Activated CD4-positive, alpha-beta T cell treated with anti-CD3 and anti-CD28 coated beads for 36 hours (primary cell): ENCODE measurements around the gene MRPS10. TPM values are rescaled to one million over a fixed set of nuclear protein-coding genes. Genes with fewer than 3 reads are reported as not detected.
A peak's percentile ranks its signal among the peaks of the same experiment; 100 is the strongest.
"Not testable (repeated sequence)": the region's sequence is repeated elsewhere in the genome, so short reads cannot be mapped to it uniquely, and the experiment has no call there.

Experiments used
- ATAC-seq: fragments of 200-7000 bp; cut with Tn5 transposase; one replicate; pipeline ENCODE4 v1.10.0; 2021; ENCODE audit warnings: mild to moderate bottlenecking, moderate library complexity
- CTCF ChIA-PET: fragments of 350-600 bp; sonication (Branson Sonifier 250); formaldehyde crosslinking; loops from one replicate; lab custom pipeline; 2021; ENCODE audit warnings: antibody characterized with exemption; lab: Charles Lee
- POLR2A ChIA-PET: fragments of 350-600 bp; sonication (Branson Sonifier 250); formaldehyde crosslinking; loops from one replicate; lab custom pipeline; 2021; ENCODE audit warnings: antibody characterized with exemption, inconsistent platforms; lab: Charles Lee
- DNase-seq: peaks from one replicate; pipeline ENCODE4 v3.0.0-alpha.2; 2020
- H3K27ac Mint-ChIP-seq: one replicate; pipeline ENCODE4 v1.8.0; 2021; ENCODE audit warnings: mixed read lengths
- H3K27me3 Mint-ChIP-seq: one replicate; pipeline ENCODE4 v1.8.0; 2021; ENCODE audit warnings: mixed read lengths
- H3K36me3 Mint-ChIP-seq: one replicate; pipeline ENCODE4 v1.8.0; 2021; ENCODE audit warnings: low read depth, mixed read lengths
- H3K4me1 Mint-ChIP-seq: one replicate; pipeline ENCODE4 v1.8.0; 2021; ENCODE audit warnings: mixed read lengths
- H3K4me3 Mint-ChIP-seq: one replicate; pipeline ENCODE4 v1.8.0; 2021; ENCODE audit warnings: mild to moderate bottlenecking, moderate library complexity, mixed read lengths
- H3K9me3 Mint-ChIP-seq: one replicate; pipeline ENCODE4 v1.8.0; 2021; ENCODE audit warnings: low read depth, mixed read lengths
- intact Hi-C, 2 experiments: fragments of 100-400 bp; cut with DNase I in 1 of 2; cut with micrococcal nuclease in 1 of 2; formaldehyde crosslinking; loops; one replicate each; pipeline versions ENCODE4 v1.14.2 to v1.15.1; 2022 to 2024; cut with DNase I, micrococcal nuclease
- total RNA-seq, 2 experiments: library from RNA; stranded (reverse); gene quantifications; one replicate each; pipeline ENCODE4 v1.2.3, GENCODE V29; 2021

MRPS10 gene
- total RNA-seq, 2 experiments from 2014 or later = 35.2 to 36.2 TPM

GRCh38 chr6:42207559-42207958, 10.1 kb downstream of the MRPS10 start:
- H3K9me3 Mint-ChIP-seq, H3K4me3 Mint-ChIP-seq, H3K27ac Mint-ChIP-seq, intact Hi-C loops, H3K27me3 Mint-ChIP-seq, DNase-seq, POLR2A ChIA-PET, H3K4me1 Mint-ChIP-seq, ATAC-seq: not testable (repeated sequence)
- CTCF ChIA-PET = interaction anchor here (2.6 kb wide), 1 partner anchor 9 kb away, joined by 5 read pairs; the partner anchor contains the start of gene MRPS10
- H3K36me3 Mint-ChIP-seq = peaks cover 32% of the 10 kb centered on the region

- Mint-ChIP-seq H3K27me3 (no peaks in the 10 kb centered on the region), H3K4me3 (no peak overlapping the region), H3K36me3 (peaks cover 31% of the 10 kb centered on the region), H3K4me1 (peaks cover 7% of the 10 kb centered on the region), H3K27ac (no peak overlapping the region), H3K9me3 (no peaks in the 10 kb centered on the region)
- DNase-seq (no peak), ATAC-seq (no peak)
- ChIA-PET CTCF (interaction anchor here (0.7 to 1.0 kb wide), 4 partner anchors 9 to 165 kb away, joined by 3 to 5 read pairs (median 3); no protein-coding TSS in a partner anchor), POLR2A (no interaction called here)
- intact Hi-C loops = no loop called here
Observed at GRCh38 chr6:42204768-42205282, 12.8 kb downstream of the MRPS10 start.

GRCh38 chr6:42203183-42203582, 14.5 kb downstream of the MRPS10 start:
- Mint-ChIP-seq H3K36me3 (peaks cover 23% of the 10 kb centered on the region), H3K9me3 (no peaks in the 10 kb centered on the region), H3K4me1 (peaks cover 5% of the 10 kb centered on the region), H3K27ac (no peak overlapping the region), H3K4me3 (no peak overlapping the region), H3K27me3 (no peaks in the 10 kb centered on the region)
- CTCF ChIA-PET = interaction anchor here (0.7 to 1.9 kb wide), 3 partner anchors 11 to 99 kb away, joined by 3 to 5 read pairs (median 5); partner anchors contain the start of gene MRPS10
- intact Hi-C loops = no loop called here
- no peak for ATAC-seq
- no peak for DNase-seq
- POLR2A ChIA-PET = interaction anchor here (1.3 kb wide), 1 partner anchor 12 kb away, joined by 4 read pairs; no protein-coding TSS in a partner anchor

DNA sequence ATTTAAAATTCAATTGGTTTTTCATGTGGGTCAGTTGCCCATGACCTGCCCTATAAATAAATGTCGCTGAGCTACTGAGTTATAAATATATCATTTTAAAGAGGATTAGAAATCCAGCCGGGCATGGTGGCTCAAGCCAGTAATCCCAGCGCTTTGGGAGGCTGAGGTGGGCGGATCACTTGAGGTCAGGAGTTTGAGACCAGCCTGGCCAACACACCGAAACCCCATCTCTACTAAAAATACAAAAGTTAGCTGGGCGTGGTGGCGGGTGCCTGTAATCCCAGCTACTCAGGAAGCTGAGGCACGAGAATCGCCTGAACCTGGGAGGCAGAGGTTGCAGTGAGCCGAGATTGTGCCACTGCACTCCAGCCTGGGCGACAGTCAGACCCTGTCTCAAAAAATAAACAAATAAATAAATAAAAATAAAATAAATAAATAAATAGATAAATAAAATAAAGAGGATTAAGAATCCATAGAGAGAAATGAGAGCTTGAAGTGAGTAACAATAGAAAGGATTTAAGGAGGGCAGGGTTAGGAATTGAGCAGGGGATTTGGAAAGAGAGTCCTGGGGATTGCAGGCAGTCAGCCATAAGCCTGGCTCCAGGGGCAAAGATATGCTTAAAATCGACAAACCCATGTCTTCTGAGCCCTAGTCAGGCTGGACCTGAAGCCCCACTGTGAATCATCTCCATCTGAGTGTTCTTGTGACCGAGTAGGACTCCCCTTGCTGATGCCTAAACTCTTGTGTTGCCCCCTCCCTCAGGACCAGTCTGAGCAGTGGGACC, 15.3 kb downstream of the MRPS10 start:
- H3K9me3 Mint-ChIP-seq, DNase-seq, ATAC-seq, H3K27ac Mint-ChIP-seq, H3K27me3 Mint-ChIP-seq, H3K4me1 Mint-ChIP-seq, H3K4me3 Mint-ChIP-seq, intact Hi-C loops: not testable (repeated sequence)
- ChIA-PET CTCF (interaction anchor here (0.7 to 1.9 kb wide), 3 partner anchors 12 to 98 kb away, joined by 3 to 5 read pairs (median 5); partner anchors contain the start of gene MRPS10), POLR2A (interaction anchor here (1.3 kb wide), 1 partner anchor 13 kb away, joined by 4 read pairs; no protein-coding TSS in a partner anchor)
- peaks cover 17% of the 10 kb centered on the region for H3K36me3 Mint-ChIP-seq

DNA sequence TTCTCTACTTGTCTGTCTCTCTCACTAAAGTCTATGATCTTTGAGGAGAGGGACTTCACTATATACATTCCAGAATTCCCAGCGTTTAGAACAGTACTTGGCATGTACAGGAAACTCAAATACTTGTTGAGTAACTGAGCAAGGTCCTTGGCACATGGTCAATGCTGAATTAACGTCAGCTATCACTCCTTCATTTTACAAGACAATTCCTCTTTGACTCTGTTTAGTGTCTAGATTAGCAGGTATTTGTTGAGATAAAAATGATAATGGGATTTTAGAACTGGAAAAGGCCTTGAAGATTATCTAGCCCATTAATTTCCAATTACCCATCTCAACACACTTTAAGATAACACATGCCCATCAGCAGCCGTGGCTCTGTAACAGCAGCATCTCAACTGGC, 16.3 kb downstream of the MRPS10 start:
- H3K4me1 Mint-ChIP-seq = peaks cover 2% of the 10 kb centered on the region
- no peak for DNase-seq
- CTCF ChIA-PET = interaction anchor here (1.7 kb wide), 1 partner anchor 13 kb away, joined by 6 read pairs; no protein-coding TSS in a partner anchor
- no peak overlapping the region for H3K4me3 Mint-ChIP-seq
- H3K36me3 Mint-ChIP-seq = peaks cover 14% of the 10 kb centered on the region
- H3K27me3 Mint-ChIP-seq = no peaks in the 10 kb centered on the region
- POLR2A ChIA-PET = no interaction called here
- no peaks in the 10 kb centered on the region for H3K9me3 Mint-ChIP-seq
- intact Hi-C loops = no loop called here
- no peak for ATAC-seq
- no peak overlapping the region for H3K27ac Mint-ChIP-seq

GRCh38 chr6:42200035-42200434, 17.6 kb downstream of the MRPS10 start:
- ChIA-PET POLR2A (no interaction called here), CTCF (interaction anchor here (0.7 to 1.7 kb wide), 3 partner anchors 14 to 348 kb away, joined by 3 to 6 read pairs (median 3); no protein-coding TSS in a partner anchor)
- no peak overlapping the region for H3K4me3 Mint-ChIP-seq
- peaks cover 2% of the 10 kb centered on the region for H3K4me1 Mint-ChIP-seq
- no peaks in the 10 kb centered on the region for H3K9me3 Mint-ChIP-seq
- ATAC-seq (no peak), DNase-seq (no peak)
- no peaks in the 10 kb centered on the region for H3K27me3 Mint-ChIP-seq
- no peak overlapping the region for H3K27ac Mint-ChIP-seq
- H3K36me3 Mint-ChIP-seq = peaks cover 10% of the 10 kb centered on the region
- intact Hi-C loops = no loop called here

DNA sequence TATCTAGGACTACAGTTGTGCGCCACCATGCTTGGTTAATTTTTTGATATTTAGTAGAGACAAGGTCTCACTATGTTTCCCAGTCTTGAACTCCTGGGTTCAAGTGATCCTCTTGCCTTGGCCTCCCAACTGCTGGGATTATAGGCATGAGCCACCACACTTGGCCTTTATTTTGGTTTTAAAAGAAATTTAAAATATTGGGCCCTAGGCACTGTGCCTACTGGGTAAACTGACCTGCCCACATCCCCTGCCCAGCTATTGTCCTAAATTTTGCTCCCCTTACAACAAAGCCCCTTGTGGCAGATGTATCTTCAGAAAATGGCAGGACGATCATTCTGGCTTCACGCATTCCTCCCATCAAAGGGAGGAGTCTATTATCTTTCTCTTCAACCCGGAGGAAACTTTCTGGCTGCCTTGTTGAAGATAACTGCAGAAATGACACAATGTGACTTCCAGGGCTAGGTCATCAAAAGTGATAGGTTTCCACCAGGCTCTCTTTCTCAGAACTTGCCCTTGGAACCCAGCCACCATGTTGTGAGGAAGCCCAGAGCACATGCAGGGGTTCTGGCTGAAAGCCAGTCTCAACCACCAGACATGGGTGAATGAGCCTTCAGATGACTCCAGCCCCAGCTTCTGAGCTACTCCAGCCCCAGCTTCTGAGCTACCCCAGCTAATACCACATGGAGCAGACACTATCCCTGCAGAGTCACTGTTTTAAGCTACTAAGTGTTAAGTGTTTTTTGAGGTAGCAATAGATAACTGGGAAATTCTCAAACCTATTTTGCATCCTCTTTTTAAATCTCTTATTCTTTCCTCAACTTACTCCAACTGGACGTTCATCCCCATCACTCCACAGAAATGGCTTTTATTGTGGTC, 18.3 kb downstream of the MRPS10 start:
- Mint-ChIP-seq H3K27ac (no peak overlapping the region), H3K4me3 (no peak overlapping the region), H3K9me3 (no peaks in the 10 kb centered on the region), H3K4me1 (peaks cover 2% of the 10 kb centered on the region), H3K27me3 (no peaks in the 10 kb centered on the region), H3K36me3 (peaks cover 10% of the 10 kb centered on the region)
- intact Hi-C loops = no loop called here
- no peak for DNase-seq
- POLR2A ChIA-PET = no interaction called here
- CTCF ChIA-PET = interaction anchor here (0.7 to 1.7 kb wide), 3 partner anchors 15 to 348 kb away, joined by 3 to 6 read pairs (median 3); no protein-coding TSS in a partner anchor
- ATAC-seq = peak; percentile 65

DNA sequence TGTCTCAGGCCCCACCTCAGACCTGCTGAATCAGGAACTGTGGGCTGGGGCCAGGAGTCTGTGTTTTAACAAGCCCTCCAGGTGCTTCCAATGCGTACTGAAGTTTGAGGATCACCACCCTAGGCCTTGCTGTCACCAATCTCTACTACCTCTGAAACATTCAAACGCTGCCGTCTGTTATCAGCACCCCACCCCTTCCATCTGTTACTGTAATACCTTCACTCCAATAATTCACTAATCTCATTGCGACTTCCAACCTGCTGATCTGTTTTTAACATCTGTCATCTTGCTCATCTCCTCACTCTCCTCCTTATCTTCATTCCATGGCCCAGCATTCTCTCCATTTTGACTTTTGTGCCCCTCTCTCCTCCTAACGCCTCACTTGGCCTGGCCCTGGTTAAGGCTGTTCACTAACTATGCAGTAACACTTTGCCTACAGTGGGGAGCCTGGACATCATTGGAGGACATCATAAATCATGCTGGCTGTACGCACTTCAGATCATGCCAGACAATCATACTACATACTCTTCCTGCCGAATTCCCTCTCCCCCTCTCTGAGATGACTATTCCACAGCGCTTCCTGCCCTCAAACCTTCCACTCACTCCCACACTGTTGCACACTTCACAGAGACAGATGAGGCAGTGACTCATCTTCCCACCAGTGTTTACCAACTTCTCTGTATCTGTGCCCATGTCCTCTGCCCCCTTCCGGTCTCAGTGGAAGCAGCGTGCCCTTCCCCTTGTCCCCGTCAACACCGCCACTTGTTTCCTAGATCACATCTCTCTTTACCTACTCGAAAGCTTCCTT, 19.9 kb downstream of the MRPS10 start:
- Mint-ChIP-seq H3K9me3 (no peaks in the 10 kb centered on the region), H3K36me3 (peaks cover 10% of the 10 kb centered on the region), H3K4me3 (no peak overlapping the region), H3K27ac (no peak overlapping the region), H3K4me1 (peaks cover 2% of the 10 kb centered on the region), H3K27me3 (no peaks in the 10 kb centered on the region)
- intact Hi-C loops = no loop called here
- DNase-seq = peak; percentile 37
- ChIA-PET CTCF (interaction anchor here (0.6 kb wide), 1 partner anchor 17 kb away, joined by 3 read pairs; no protein-coding TSS in a partner anchor), POLR2A (no interaction called here)
- ATAC-seq = peak; percentile 80

DNA sequence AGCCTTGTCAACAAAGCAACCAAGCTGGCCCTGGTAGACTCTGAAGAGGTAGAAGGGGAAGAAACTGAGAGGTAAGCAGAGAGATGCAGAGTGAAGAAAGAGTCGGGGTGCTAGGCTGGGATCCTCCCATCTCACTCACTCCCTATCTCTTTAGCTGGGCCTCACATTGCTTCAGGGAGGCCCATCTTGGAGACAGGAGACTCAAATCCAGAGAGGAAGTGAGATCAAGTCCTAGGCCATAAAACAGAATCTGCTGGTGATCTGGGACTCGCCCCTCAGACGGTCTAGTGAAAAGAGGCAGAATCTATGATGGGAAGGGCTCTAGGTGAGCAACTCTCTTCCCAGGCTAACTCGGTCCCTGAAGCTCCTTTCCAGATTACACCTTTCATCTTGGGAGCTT, 22.2 kb downstream of the MRPS10 start:
- no peak for ATAC-seq
- DNase-seq = no peak
- ChIA-PET POLR2A (no interaction called here), CTCF (interaction anchor here (0.6 to 1.6 kb wide), 3 partner anchors 17 to 311 kb away, joined by 3 read pairs; no protein-coding TSS in a partner anchor)
- H3K4me1 Mint-ChIP-seq = peaks cover 2% of the 10 kb centered on the region
- H3K9me3 Mint-ChIP-seq = no peaks in the 10 kb centered on the region
- peaks cover 6% of the 10 kb centered on the region for H3K36me3 Mint-ChIP-seq
- no peak overlapping the region for H3K27ac Mint-ChIP-seq
- intact Hi-C loops = no loop called here
- no peaks in the 10 kb centered on the region for H3K27me3 Mint-ChIP-seq
- H3K4me3 Mint-ChIP-seq = no peak overlapping the region

DNA sequence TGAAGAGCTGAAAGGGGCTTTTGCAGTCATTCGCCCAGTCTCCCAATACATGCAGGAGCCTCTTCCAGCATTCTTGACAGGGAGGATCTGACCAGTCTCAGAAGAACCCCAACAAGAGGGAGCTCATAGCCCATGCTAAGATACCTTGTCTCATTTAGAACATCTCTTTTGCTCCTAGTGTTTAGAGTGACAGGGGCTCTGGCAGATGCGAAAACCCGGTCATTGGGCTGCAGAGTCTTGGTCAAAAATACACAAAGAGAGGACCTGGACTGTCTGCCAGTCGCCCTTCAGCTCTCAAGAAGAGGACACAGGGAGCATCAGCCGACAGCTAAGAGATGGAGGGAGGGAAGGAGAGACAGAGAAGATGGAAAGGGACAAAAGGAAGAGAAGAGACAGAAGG, 23.6 kb downstream of the MRPS10 start:
- H3K27me3 Mint-ChIP-seq = no peaks in the 10 kb centered on the region
- DNase-seq = no peak
- no peak overlapping the region for H3K4me3 Mint-ChIP-seq
- ChIA-PET POLR2A (no interaction called here), CTCF (interaction anchor here (0.6 to 1.0 kb wide), 3 partner anchors 350 to 366 kb away, joined by 3 to 4 read pairs (median 4); no protein-coding TSS in a partner anchor)
- H3K27ac Mint-ChIP-seq = no peak overlapping the region
- H3K9me3 Mint-ChIP-seq = no peaks in the 10 kb centered on the region
- H3K36me3 Mint-ChIP-seq = no peaks in the 10 kb centered on the region
- intact Hi-C loops = no loop called here
- ATAC-seq = no peak
- no peaks in the 10 kb centered on the region for H3K4me1 Mint-ChIP-seq
